ENCODE results near the gene SLC9A3. TPM values are rescaled to one million over a fixed set of nuclear protein-coding genes. Genes with fewer than 3 reads are reported as not detected.

Gene SLC9A3
- total RNA-seq, 4 donors from 2014 or later: 1.7 to 4.5 (median 2.9) TPM

- H3K4me3 ChIP-seq: no peak overlapping the region
- DNase-seq: no peak
- H3K27ac ChIP-seq: no peak overlapping the region
- no peaks in the 10 kb centered on the region for H3K4me1 ChIP-seq
- peaks cover 3 to 20% (median 12%) of the 10 kb centered on the region in 3 donors for H3K27me3 ChIP-seq
- H3K36me3 ChIP-seq: no peaks in the 10 kb centered on the region
- no peak for TF ChIP-seq POLR2A (IDR thresholded peaks at IDR 0.05)
- no peak for TF ChIP-seq CTCF (IDR thresholded peaks at IDR 0.05 in 4 of 5, conservative IDR thresholded peaks at IDR 0.05 in 1 of 5)
- in situ Hi-C loops (cut with MboI; ENCODE audit: low sequenced_read_pairs in 4 of 4) (no loop called here), intact Hi-C loops (cut with DNase I; ENCODE audit: low total_unique reads) (no loop called here)
- H3K9me3 ChIP-seq: no peaks in the 10 kb centered on the region
- no peak for ATAC-seq
Observed at GRCh38 chr5:427415-428087, 96.7 kb downstream of the SLC9A3 start.

GRCh38 chr5:426392-426976 lies 97.8 kb downstream of the SLC9A3 start:
- Histone ChIP-seq H3K4me1 (no peaks in the 10 kb centered on the region), H3K27ac (no peak overlapping the region), H3K36me3 (no peaks in the 10 kb centered on the region), H3K27me3 (peaks cover 3 to 20% (median 12%) of the 10 kb centered on the region in 3 donors), H3K9me3 (no peaks in the 10 kb centered on the region), H3K4me3 (no peak overlapping the region)
- in situ Hi-C loops (cut with MboI; ENCODE audit: low sequenced_read_pairs in 4 of 4) (no loop called here), intact Hi-C loops (cut with DNase I; ENCODE audit: low total_unique reads) (no loop called here)
- ATAC-seq: no peak
- DNase-seq: no peak
- TF ChIP-seq POLR2A (IDR thresholded peaks at IDR 0.05): no peak
- TF ChIP-seq CTCF (IDR thresholded peaks at IDR 0.05 in 4 of 5, conservative IDR thresholded peaks at IDR 0.05 in 1 of 5): no peak

GRCh38 chr5:425714-426113 lies 98.5 kb downstream of the SLC9A3 start:
- TF ChIP-seq POLR2A (IDR thresholded peaks at IDR 0.05): no peak
- TF ChIP-seq CTCF (IDR thresholded peaks at IDR 0.05 in 4 of 5, conservative IDR thresholded peaks at IDR 0.05 in 1 of 5): no peak
- ATAC-seq: no peak
- DNase-seq: no peak
- no peaks in the 10 kb centered on the region for H3K36me3 ChIP-seq
- no peaks in the 10 kb centered on the region for H3K4me1 ChIP-seq
- H3K9me3 ChIP-seq: no peaks in the 10 kb centered on the region
- peaks cover 3 to 17% (median 12%) of the 10 kb centered on the region in 3 donors for H3K27me3 ChIP-seq
- intact Hi-C loops (cut with DNase I; ENCODE audit: low total_unique reads) (no loop called here), in situ Hi-C loops (cut with MboI; ENCODE audit: low sequenced_read_pairs in 4 of 4) (no loop called here)
- no peak overlapping the region for H3K4me3 ChIP-seq
- H3K27ac ChIP-seq: no peak overlapping the region

- Histone ChIP-seq H3K9me3 (no peaks in the 10 kb centered on the region), H3K27me3 (peaks cover 3 to 8% (median 8%) of the 10 kb centered on the region in 3 donors), H3K4me1 (no peaks in the 10 kb centered on the region), H3K4me3 (no peak overlapping the region), H3K36me3 (no peaks in the 10 kb centered on the region), H3K27ac (no peak overlapping the region)
- no peak for DNase-seq
- TF ChIP-seq POLR2A (IDR thresholded peaks at IDR 0.05): no peak
- TF ChIP-seq CTCF (IDR thresholded peaks at IDR 0.05 in 4 of 5, conservative IDR thresholded peaks at IDR 0.05 in 1 of 5): no peak
- no peak for ATAC-seq
- in situ Hi-C loops (cut with MboI; ENCODE audit: low sequenced_read_pairs in 4 of 4) (no loop called here), intact Hi-C loops (cut with DNase I; ENCODE audit: low total_unique reads) (no loop called here)
Observed at GRCh38 chr5:424301-425110, 99.7 kb downstream of the SLC9A3 start.

Measured in gastrocnemius medialis (tissue), 4 donors.